DOHH2 (cell line): ENCODE measurements around the gene DLX2.

Experiments used
- H3F3A ChIP-seq: fragments of 200-600 bp; sonication (generic), shearing (Covaris generic); 2 replicates; pipeline ENCODE4 v1.6.0; 2016; ENCODE audit warnings: antibody characterized with exemption, mild to moderate bottlenecking; ENCODE audit not compliant: control insufficient read depth, insufficient read depth
- H3K27ac ChIP-seq: fragments of 200-600 bp; sonication (generic); 2 replicates; pipeline ENCODE4 v1.5.1; 2014; ENCODE audit warnings: low read depth, mild to moderate bottlenecking, low read length, moderate library complexity
- H3K27me3 ChIP-seq: fragments of 200-600 bp; sonication (generic); 2 replicates; pipeline ENCODE4 v1.6.1; 2014; ENCODE audit warnings: mild to moderate bottlenecking, low read length, mixed read lengths; ENCODE audit not compliant: control insufficient read depth
- H3K36me3 ChIP-seq: fragments of 200-600 bp; sonication (generic); 2 replicates; pipeline ENCODE4 v1.6.1; 2014; ENCODE audit warnings: mild to moderate bottlenecking, low read length, moderate library complexity, mixed read lengths; ENCODE audit not compliant: control insufficient read depth
- H3K4me1 ChIP-seq: fragments of 200-600 bp; sonication (generic); 2 replicates; pipeline ENCODE4 v1.6.1; 2014; ENCODE audit warnings: mild to moderate bottlenecking, low read length, mixed read lengths; ENCODE audit not compliant: control insufficient read depth
- H3K4me2 ChIP-seq: fragments of 200-600 bp; sonication (generic); 2 replicates; pipeline ENCODE4 v1.6.0; 2014; ENCODE audit warnings: mild to moderate bottlenecking, low read length, moderate library complexity
- H3K4me3 ChIP-seq: fragments of 200-600 bp; sonication (generic); 2 replicates; pipeline ENCODE4 v1.5.1; 2014; ENCODE audit warnings: mild to moderate bottlenecking, low read length, mixed read lengths
- H3K79me2 ChIP-seq: fragments of 200-600 bp; sonication (generic); 2 replicates; pipeline ENCODE4 v1.6.1; 2014; ENCODE audit warnings: mild to moderate bottlenecking, low read length, mixed read lengths; ENCODE audit not compliant: control insufficient read depth
- H3K9me2 ChIP-seq: fragments of 200-600 bp; sonication (generic); replicated peaks from 2 replicates; pipeline ENCODE4 v1.6.1; 2014; ENCODE audit warnings: mild to moderate bottlenecking, low read length, mixed read lengths; ENCODE audit not compliant: control insufficient read depth
- H3K9me3 ChIP-seq: fragments of 200-600 bp; sonication (generic); 2 replicates; pipeline ENCODE4 v1.6.1; 2014; ENCODE audit warnings: antibody characterized with exemption, low read length, mixed read lengths; ENCODE audit not compliant: control insufficient read depth, insufficient read depth
- H4K20me1 ChIP-seq: fragments of 200-600 bp; sonication (generic); 2 replicates; pipeline ENCODE4 v1.6.0; 2014; ENCODE audit warnings: low read depth, mild to moderate bottlenecking, antibody characterized with exemption, low read length, moderate library complexity; ENCODE audit not compliant: control insufficient read depth, insufficient read depth
- CTCF ChIP-seq: fragments of 200-600 bp; sonication (generic); IDR thresholded peaks from one replicate; pipeline ENCODE4 v1.5.1; 2014; ENCODE audit warnings: antibody characterized with exemption, mild to moderate bottlenecking, low read depth, low read length; ENCODE audit not compliant: poor library complexity, severe bottlenecking
- EZH2phosphoT487 ChIP-seq: fragments of 200-600 bp; sonication (generic); IDR thresholded peaks from 2 replicates; pipeline ENCODE4 v1.6.1; 2017; ENCODE audit warnings: borderline replicate concordance, mild to moderate bottlenecking, antibody characterized with exemption, low read length, moderate library complexity, mixed read lengths

The DLX2 gene

GRCh38 chr2:172134270-172134669, 31.6 kb upstream of the DLX2 start:
- no peaks in the 10 kb centered on the region for H3F3A ChIP-seq
- no peak overlapping the region for H3K4me2 ChIP-seq
- H3K27ac ChIP-seq = no peak overlapping the region
- H3K4me1 ChIP-seq = no peaks in the 10 kb centered on the region
- H3K27me3 ChIP-seq = 0 out of 2 replicates have a peak, but pooled peaks cover 4% of the 10 kb centered on the region
- TF ChIP-seq CTCF = no peak
- no peak for TF ChIP-seq EZH2phosphoT487
- H4K20me1 ChIP-seq = no peaks in the 10 kb centered on the region
- no peak overlapping the region for H3K4me3 ChIP-seq
- H3K36me3 ChIP-seq = no peaks in the 10 kb centered on the region
- no peaks in the 10 kb centered on the region for H3K9me3 ChIP-seq
- no peaks in the 10 kb centered on the region for H3K79me2 ChIP-seq
- H3K9me2 ChIP-seq = no peaks in the 10 kb centered on the region

GRCh38 chr2:172131713-172132555, 29.2 kb upstream of the DLX2 start:
- H3K27me3 ChIP-seq = 0 out of 2 replicates have a peak, but pooled peaks cover 4% of the 10 kb centered on the region
- no peaks in the 10 kb centered on the region for H3K9me2 ChIP-seq
- no peak for TF ChIP-seq EZH2phosphoT487
- no peak for TF ChIP-seq CTCF
- no peaks in the 10 kb centered on the region for H3K9me3 ChIP-seq
- H4K20me1 ChIP-seq = no peaks in the 10 kb centered on the region
- no peak overlapping the region for H3K27ac ChIP-seq
- H3K79me2 ChIP-seq = no peaks in the 10 kb centered on the region
- no peaks in the 10 kb centered on the region for H3F3A ChIP-seq
- H3K4me2 ChIP-seq = no peak overlapping the region
- H3K4me3 ChIP-seq = no peak overlapping the region
- no peaks in the 10 kb centered on the region for H3K36me3 ChIP-seq
- H3K4me1 ChIP-seq = no peaks in the 10 kb centered on the region

- Histone ChIP-seq H3K79me2 (no peaks in the 10 kb centered on the region), H3K4me1 (no peaks in the 10 kb centered on the region), H3F3A (no peaks in the 10 kb centered on the region), H3K9me3 (no peaks in the 10 kb centered on the region), H3K27me3 (0 out of 2 replicates have a peak, but pooled peaks cover 4% of the 10 kb centered on the region), H3K9me2 (no peaks in the 10 kb centered on the region), H3K4me2 (no peak overlapping the region), H4K20me1 (no peaks in the 10 kb centered on the region), H3K36me3 (no peaks in the 10 kb centered on the region), H3K27ac (no peak overlapping the region), H3K4me3 (no peak overlapping the region)
- no peak for TF ChIP-seq EZH2phosphoT487
- no peak for TF ChIP-seq CTCF
Measured at GRCh38 chr2:172129404-172129803, 26.7 kb upstream of the DLX2 start.
